GM06990 (cell line): ENCODE measurements around the gene MCTP1.

Source experiments
- DNase-seq: peaks from one replicate; pipeline ENCODE4 v3.0.0-alpha.2; 2011; ENCODE audit not compliant: insufficient read length; ENCODE audit errors: extremely low read depth
- H3K27me3 ChIP-seq: replicated peaks from 2 replicates; pipeline ENCODE4 v1.6.0; 2011; ENCODE audit warnings: low read length; ENCODE audit not compliant: control insufficient read depth, insufficient read depth
- H3K36me3 ChIP-seq: 2 replicates; pipeline ENCODE4 v1.5.1; 2011; ENCODE audit warnings: low read length; ENCODE audit not compliant: control insufficient read depth, insufficient read depth
- H3K4me3 ChIP-seq: replicated peaks from 2 replicates; pipeline ENCODE4 v1.5.1; 2011; ENCODE audit warnings: low read depth, mild to moderate bottlenecking, control low read depth, low read length
- CTCF ChIP-seq: IDR thresholded peaks from 2 replicates; pipeline ENCODE4 v1.5.1; 2011; ENCODE audit warnings: low read length, control low read depth, mild to moderate bottlenecking, inconsistent platforms; ENCODE audit not compliant: insufficient read depth, poor library complexity, severe bottlenecking

Gene MCTP1

GRCh38 chr5:95107138-95107537, 177.8 kb downstream of the MCTP1 start:
- DNase-seq = no peak
- Histone ChIP-seq H3K4me3 (no peak overlapping the region), H3K27me3 (no peaks in the 10 kb centered on the region), H3K36me3 (no peaks in the 10 kb centered on the region)
- TF ChIP-seq CTCF = no peak

GRCh38 chr5:95105638-95106037, 179.3 kb downstream of the MCTP1 start:
- Histone ChIP-seq H3K27me3 (no peaks in the 10 kb centered on the region), H3K36me3 (no peaks in the 10 kb centered on the region)
- no peak for TF ChIP-seq CTCF

GRCh38 chr5:95102687-95103086, 182.2 kb downstream of the MCTP1 start:
- no peaks in the 10 kb centered on the region for H3K36me3 ChIP-seq
- no peak overlapping the region for H3K4me3 ChIP-seq
- no peak for DNase-seq
- no peaks in the 10 kb centered on the region for H3K27me3 ChIP-seq
- TF ChIP-seq CTCF = no peak

More at GRCh38 chr5:95105638-95106037, 179.3 kb downstream of the MCTP1 start:
- no peak for DNase-seq
- H3K4me3 ChIP-seq = no peak overlapping the region

- Histone ChIP-seq H3K36me3 (no peaks in the 10 kb centered on the region), H3K27me3 (no peaks in the 10 kb centered on the region), H3K4me3 (no peak overlapping the region)
- DNase-seq = no peak
- no peak for TF ChIP-seq CTCF
Measured at GRCh38 chr5:95102080-95102479, 182.8 kb downstream of the MCTP1 start.

GRCh38 chr5:95100551-95100950, 184.3 kb downstream of the MCTP1 start:
- no peak for DNase-seq
- no peaks in the 10 kb centered on the region for H3K27me3 ChIP-seq
- TF ChIP-seq CTCF = no peak
- no peaks in the 10 kb centered on the region for H3K36me3 ChIP-seq
- no peak overlapping the region for H3K4me3 ChIP-seq

- no peaks in the 10 kb centered on the region for H3K27me3 ChIP-seq
- H3K4me3 ChIP-seq = no peak overlapping the region
- DNase-seq = no peak
- H3K36me3 ChIP-seq = no peaks in the 10 kb centered on the region
- TF ChIP-seq CTCF = no peak
Measured at GRCh38 chr5:95098012-95098411, 186.9 kb downstream of the MCTP1 start.
